ENCODE measurements around the gene MAP3K5.
"Not testable (repeated sequence)": the region's sequence is repeated elsewhere in the genome, so short reads cannot be mapped to it uniquely, and the experiment has no call there.

The MAP3K5 gene

DNA sequence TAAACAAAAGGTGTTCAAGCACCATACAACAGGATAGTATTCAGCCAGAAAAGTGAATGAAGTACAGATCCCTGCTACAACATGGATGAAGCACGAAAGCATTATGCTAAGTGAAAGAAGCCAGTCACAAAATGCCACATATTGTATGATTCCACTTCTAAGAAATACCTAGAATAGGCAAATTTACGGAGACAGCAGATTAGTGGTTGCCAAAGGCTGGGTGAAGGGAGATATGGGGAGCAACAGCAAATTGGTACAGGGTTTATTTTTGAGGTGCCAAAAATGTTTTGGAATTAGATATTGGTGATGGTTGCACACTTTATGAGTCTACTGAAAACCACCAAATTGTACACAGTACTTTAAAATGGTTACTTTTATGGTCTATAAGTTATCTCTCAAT lies 23.2 kb downstream of the MAP3K5 start:
- DNase-seq = no peak

DNA sequence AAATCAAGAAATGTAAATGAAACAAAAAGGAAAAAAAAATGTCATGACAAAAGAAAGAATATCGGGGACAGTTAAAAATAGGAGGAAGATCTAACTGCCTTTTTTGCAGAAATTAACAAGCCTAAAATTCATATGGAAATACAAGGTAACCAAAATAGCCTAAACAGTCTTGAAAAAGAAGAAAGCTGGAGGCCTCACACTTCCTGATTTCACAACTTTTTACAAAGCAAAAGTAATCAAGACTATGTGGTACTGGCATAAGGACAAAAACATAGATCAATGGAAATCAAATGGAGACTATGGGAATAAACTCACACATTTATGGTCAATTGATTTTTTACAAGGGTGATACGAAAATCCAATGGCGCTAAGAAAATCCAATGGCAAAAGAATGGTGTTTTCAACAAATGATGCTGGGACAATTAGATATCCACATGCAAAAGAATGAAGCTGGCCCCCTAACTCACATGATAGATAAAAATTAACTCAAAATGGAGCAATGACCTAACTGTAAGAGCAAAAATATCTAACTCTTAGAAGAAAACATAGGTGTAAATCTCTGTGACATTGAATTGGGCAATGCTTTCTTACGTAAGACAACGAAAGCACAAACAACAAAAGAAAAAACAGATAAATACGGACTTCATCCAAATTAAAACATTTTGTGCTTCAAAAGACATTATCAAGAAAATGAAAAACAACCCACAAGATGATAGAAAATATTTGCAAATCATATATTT lies 24.5 kb downstream of the MAP3K5 start:
- DNase-seq = no peak

DNA sequence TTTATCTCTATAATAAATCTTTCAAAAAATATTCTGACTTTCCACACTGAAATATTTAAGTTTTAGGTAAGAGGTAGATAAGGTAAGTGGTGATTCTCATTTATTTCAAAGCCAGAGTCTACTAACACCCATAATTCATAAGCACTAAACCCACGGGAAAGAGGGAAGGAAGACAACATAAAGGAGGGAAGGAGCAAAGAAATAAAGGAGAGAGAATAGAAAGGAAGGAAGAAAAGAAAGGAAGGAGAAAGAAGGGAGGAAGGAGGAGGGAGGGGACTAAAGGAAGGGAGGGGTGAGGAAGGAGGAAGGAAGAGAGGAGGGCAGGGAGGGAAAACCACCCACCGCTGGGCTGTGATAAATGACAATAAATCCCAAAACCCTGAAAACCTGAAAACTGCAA lies 25.2 kb downstream of the MAP3K5 start:
- no peak for DNase-seq

DNA sequence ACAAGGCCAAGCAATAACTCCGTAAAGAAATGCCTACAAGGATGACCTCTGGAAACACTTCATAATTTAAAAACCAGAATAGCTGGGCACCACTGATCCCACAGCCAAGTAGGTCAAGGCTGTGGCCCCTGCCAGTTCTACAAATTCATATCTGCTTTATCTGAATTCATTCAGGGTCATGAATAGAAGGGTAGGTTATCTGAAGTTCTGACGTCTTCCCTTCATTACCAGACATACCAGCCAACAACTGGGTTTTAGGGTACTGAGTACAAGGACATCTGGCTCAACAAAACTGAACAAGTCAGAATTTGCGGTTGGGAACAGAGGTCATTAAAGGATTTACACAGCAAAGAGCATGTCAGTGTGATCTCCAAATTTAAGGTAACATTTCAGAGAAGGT lies 26.0 kb downstream of the MAP3K5 start:
- DNase-seq = no peak

DNA sequence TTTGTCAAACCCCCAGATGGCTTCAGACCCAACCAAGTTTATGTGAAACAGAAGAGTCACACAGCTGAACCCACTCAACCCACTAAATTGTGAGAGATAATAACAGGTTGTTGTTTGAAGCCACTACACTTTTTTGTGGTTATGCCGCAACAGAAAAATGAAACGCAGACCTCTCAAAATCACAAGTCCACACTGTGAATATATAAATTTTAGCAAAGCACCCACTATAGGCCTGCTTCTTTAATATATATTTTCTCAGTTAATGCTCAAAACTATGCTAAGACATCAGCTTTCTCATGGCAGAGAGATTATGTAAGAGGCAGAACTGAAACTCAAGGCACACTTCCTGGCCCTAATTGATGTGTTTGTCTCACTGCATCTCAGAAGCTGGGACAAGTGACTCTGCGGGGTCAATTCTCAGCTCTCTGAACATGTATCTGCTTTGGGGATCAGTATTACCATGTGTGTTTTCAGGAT lies 27.7 kb downstream of the MAP3K5 start:
- DNase-seq = no peak

DNA sequence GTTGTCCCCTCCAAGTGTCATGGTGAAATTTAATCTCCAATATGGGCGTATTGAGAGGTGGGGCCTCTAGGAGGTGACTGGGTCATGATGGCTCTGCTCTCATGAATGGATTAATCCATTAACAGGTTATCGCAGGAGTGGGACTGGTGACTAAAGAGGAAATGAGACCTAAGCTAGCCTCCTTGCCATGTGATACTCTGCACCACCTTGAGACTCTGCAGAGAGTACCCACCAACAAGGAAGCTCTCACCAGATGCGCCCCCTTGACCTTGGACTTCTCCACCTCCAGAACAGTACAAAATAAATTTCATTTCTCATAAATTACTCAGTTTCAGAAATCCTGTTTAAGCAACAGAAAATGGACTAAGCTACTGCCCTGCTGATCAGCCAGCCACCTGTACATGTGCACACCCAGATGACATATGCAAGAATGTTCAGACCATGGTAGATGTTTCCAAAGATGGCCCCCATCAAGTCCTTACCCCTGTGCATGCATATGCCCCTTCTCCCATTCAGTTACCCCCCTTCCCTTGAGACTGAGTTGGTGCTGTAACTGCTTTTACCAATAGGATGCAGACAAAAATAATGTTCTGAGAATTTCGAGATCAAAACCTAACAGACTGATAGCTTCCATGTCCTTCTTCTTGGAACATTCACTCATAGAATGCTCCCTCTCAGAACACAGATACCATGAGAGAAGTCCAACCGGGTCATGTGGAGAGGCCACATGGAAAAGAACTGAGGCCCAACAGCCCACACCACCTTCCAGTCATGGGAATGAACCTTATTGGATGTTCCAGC lies 28.4 kb downstream of the MAP3K5 start:
- DNase-seq = no peak

DNA sequence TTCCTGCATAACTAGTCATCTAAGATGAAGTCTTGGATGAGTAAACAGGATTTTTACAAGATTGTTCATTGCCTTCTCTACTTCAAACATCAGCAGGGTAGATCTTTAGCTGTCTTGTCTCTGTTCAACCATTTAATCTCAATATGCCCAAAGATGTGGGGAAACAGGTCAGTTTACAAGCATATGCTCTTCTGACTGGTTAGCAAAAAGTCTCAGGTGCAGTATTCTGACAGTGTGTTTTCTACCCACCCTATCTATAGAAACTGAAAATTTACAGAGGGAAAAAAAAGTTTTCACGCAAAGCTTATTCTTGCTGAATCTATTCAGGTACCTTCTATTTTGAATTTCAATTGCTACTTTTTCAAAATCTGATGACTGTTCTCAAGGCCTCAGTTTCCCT lies 29.0 kb downstream of the MAP3K5 start:
- no peak for DNase-seq

DNA sequence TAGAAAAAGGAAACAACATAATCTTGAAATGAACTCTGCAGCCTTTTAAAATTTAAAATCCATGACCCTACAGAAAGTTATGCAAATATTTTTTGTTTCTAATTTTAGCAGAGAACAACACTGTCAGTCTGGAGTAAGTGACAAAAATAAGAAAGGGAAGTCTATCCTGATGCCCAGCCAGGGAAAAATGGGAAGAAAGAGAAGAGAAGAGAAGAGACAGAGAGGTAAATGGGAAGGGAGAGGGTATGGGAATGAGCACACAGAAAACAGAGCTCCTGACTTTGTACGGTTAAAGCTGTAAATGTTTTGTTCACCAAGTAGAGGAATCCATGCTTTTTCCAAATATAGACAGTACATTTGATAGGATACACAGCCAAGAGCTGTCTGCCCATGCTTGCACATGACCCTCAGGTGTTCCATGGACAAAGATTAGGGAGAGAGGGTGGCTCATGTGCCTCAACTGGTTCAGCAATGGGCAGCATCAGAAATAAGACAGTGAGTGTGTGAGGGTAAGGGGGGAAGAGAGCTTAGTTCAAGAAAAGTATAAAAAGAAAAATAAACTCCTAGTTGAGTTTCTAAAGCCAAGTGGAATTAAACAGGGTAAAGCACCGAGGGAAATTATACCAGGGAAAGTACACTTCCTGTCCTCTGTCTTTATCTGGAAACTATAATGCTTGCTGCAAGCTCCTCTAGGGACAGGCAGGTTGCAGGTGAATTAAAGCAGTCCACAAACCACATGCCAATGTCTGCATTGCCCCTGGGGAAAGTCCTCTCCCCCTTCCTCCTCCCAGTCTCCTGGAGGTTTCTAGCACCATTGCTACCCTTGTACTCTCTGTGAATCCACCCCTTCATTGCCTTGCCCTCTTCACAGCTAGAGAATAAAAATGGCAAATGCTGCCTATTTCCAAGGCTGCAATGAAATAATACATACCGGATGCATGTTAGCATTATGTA lies 30.0 kb downstream of the MAP3K5 start:
- no peak for DNase-seq

DNA sequence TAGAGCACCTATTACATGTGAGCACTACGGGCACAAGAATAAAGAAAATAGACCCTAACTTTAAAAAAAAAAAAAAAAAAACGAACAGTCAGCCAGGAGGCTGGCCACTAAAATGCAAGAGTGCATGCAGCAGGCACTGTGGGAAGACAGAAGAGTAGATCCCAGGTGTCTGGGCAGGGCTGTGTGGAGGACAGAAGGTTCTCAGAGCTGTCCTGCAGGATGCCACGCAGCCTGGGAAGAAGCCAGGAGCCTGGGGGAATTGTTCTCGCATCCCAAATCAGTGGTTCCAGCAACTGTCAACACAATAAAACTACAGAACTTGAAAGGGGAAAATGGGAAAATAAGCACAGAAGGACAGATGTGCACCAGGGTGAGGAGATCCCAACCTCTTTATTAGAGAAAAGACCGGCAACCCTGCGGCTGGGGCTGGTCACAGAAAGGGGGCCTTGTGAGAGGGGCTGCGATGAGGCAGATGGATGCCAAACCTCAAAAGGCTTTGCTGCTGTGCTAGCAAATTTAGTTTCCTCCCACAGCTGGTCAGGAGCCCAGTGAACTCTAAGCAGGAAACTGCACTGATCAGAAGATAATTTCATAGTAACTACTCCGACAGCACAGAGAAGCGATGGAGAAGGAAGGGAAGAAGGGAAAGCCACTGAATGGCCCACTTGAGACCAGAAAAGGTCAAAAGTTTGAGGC lies 30.9 kb downstream of the MAP3K5 start:
- DNase-seq = no peak

DNA sequence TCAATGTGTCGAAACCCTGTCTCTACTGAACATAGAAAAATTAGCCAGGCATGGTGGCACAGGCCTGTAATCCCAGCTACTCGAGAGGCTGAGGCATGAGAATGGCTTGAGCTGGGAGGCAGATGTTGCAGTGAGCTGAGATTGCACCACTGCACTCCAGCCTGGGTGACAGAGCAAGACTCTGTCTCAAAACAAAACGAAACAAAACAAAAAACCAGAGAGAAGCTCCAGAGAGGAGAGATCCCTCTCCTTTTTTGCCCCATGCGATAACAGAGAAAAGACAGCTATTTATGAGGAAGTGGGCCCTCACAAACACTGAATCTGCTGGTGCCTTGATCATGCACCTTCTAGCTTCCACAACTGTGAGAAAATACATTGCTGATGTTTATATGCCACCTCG lies 31.5 kb downstream of the MAP3K5 start:
- not testable (repeated sequence) for DNase-seq

DNA sequence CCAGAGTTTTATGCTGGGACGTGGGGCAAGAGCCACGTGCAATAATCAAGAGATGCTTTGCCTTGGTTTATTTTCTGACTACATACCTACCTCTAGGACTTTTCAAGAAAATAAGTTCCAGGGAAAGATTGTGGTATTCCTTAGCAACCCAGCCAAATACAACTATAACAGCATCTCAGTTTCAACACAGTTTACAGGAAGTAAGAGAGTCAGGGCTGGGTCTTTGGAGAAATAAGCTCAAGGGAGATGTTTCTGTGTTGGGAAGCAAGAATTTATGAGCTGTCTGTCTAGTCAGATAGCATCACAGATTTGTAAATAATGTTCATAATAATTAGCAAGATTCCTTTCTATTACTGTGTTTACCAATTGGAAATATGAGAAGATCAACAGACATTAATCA lies 35.1 kb downstream of the MAP3K5 start:
- no peak for DNase-seq

DNA sequence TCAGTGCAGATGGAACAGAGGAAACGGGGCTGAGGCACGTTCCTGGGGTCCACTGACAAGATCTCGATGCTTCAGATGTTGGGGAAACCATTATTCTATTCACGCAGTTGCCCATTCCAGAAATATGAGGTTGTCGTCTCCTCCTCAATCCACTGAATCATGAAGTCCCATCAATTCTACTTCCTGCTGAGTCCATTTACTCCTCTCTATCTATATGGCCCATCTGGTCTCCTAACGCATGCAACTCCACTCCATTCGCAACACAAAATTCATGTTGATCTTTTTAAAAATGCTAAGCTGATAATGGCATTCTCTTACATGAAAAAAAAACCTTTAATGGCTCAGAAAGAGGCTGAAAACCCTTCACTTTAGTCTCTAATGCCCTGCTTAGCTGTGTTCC lies 37.5 kb downstream of the MAP3K5 start:
- DNase-seq = no peak

DNA sequence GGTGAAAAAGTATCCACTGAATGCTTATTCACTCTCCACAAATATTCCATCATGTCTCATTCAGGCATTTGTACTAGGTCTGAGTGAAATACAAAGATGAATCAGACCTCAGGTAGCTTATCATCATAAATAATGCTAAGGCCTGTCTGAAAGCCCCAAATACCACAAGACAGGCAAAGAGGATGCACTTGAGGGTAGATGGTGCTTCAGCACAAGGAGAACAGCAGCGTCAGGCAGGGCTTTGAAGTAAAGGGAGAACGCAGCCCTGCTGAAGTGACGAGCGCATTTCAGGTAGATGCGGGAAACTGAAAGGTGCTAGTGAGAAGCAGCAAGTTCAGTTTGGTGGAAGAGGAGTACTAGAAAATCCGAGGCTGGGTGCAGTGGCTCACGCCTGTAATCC lies 38.7 kb downstream of the MAP3K5 start:
- no peak for DNase-seq

DNA sequence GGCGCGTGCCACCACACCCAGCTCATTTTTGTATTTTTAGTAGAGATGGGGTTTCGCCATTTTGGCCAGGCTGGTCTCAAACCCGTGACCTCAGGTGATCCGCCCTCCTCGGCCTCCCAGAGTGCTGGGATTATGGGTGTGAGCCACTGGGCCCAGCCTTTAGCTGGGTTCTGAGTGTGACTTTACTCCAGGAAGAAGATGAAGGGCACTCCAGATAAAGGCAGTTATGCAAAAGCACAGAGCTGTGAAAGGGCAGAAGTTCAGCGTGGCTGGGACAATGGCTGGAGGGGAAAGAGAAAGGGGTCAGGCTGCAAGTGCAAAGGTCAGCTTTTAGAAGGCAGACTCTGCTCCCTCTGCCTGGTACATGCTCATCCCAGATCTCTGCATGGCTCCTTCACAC lies 39.7 kb downstream of the MAP3K5 start:
- no peak for DNase-seq

DNA sequence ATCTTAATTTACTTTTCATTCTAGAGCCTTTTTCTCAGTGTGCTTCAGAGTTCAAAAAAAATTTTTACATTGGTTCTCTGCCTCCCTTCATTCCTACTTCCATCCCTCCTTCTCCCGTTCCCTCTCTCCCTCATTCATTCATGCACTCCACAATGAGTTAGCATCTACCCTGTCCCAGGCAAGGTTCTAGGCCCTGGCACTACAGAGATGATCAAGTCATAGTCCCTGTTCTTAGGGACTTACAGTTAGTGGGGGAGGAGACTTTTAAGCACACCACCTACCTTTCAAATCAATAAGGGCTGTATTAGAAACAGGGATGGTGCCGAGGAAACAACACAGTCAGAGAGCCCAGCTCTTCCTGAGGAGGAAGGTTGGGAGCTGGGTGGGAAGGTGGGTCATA lies 40.3 kb downstream of the MAP3K5 start:
- DNase-seq = no peak

DNA sequence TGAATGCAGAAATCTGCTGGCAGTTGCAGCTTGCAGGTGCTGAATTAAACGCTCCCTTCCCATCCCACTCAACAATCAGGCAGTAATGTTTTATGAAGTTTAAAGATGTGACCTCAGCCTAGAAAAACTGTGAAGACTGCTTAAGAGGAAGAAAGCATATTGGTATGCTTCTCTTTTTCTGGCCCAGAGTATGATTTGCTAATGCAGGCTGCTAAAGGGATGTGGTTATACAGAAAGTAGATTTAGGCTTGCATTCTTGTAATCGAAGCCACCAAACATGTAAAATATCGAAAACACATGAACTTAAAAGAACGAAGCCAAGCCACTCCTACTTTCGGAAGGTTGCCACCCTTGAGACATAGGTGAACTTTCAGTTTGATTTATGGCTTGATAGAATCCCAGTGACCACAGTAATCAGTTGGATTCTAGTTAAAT lies 40.7 kb downstream of the MAP3K5 start:
- DNase-seq = no peak

DNA sequence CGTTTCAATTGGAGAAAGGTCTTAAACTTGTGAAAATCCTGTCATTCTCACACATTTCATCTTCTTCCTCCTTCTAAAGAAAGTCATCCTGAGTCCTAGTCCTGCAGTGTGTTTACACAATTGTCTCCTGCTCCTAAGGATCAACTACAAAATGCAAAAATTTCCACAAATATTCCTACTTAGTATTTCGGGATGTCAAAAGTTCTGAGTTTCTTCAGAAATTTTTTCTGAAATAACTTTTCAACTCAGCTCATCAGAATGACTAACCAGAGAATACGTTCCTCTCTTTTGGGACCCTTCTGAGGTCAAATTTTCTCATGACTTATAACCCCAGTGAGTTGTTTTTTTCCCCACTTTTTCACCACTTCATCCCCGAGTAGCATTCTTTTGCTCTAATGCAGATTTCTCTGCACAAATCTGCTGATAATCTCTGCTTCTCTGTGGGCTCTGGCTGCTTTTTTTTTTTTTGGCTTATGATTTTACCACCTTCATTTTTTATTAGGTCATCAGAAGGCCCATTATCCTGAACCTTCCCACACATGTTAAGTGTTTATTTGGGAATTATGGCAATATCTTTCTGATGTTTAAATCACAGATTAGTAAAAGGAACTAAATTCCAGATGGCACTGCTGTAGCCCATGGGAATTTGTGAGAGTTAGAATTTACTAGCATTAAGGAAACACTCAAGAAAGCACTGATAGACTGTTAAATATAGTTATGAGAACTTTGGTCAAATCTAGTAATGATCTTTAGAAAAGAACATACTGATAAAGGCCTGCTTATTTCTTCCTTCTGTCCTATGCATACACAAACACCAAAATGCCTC lies 41.4 kb downstream of the MAP3K5 start:
- no peak for DNase-seq

DNA sequence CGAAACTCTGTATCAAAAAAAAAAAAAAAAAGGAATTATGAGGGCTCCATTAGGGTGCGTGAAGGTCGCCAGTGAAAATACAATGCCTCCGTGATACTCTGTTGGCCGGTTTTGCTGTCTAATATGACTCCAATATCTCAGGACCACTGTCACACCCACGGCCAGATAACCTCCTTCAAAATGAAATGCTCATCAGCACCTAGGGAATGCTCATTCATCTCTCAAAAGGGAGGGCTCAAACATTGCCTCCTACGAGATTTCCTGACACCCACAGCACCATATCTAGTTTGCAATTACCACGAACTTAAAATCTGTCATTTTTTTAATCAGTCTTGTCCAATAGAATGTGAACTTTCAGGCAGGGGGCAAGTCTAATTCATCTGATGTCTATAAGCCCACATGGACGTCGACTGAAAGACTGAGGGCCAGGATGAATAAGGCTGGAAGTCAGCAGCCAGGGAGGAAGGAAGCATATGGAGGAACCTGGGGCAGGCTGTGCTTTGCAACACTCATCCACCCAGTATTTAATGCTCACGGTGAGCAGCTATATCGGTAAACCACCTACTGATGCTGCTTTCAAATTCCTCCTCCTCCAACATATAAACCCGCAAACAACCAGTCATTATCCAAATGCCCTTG lies 42.8 kb downstream of the MAP3K5 start:
- DNase-seq = no peak

DNA sequence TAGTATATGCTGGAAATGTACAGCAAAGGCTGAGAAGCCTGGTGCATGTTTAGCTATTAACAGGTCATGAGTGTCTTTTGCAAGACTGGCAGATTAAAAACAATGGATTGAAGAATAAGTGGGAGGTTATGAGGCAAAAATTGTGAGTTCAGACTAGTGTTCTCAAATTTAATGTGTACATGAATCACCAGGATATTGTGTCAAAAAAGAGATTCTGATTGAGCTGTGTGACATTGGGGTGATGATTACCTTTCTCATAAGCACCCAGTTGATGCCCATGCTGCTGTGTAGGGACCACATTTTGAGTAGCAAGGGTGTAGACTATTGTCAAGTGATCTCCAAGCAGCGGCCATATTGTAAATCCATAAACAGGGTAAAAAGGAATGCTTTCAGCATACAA lies 44.8 kb downstream of the MAP3K5 start:
- DNase-seq = no peak

DNA sequence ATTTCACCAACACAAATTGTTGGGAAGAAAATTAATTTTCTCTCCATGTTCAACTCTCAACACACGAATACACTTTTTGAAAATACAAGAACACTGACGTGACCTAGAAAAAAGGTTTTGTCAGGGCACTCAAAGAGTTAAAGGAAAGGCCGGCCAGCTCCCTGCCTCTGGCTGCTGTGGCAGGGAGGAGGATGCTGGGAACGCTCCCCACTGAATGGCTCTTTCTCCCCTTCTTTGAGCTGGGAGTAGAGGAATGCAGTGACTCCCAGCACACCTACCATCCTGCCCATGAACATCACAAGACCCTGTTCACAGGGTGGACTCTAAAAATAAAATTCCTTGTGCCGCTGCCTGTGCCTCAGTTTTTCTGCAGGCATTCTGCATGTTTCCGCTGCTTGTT lies 47.0 kb downstream of the MAP3K5 start:
- no peak for DNase-seq

DNA sequence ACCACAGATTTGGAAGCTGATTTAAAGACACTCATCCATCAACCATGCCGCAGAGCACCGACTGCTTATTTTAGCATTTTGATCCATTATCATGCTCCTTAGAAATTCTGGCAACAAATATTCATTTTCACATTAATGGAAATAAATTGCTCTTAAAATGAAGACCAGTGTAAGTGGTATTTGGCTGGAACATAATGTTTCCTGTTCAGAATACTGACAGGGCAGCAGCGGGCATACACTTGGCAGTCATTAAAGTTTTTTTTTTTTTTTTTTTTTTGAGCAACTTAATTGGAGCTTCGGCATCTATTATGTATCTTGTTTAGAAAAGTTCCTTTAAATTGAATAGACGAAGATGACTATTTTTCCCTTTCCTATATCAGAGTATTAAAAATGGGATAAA lies 47.4 kb downstream of the MAP3K5 start:
- no peak for DNase-seq

All from SHP77 (cell line).